Right atrium auricular region (tissue), 2 donors: Measurements from ENCODE around the gene CDC40. TPM values are rescaled to one million over a fixed set of nuclear protein-coding genes. Genes with fewer than 3 reads are reported as not detected.

Experiments
- DNase-seq: peaks from one replicate; pipeline ENCODE4 v3.0.0-alpha.2; 2019; ENCODE audit warnings: low spot score
- H3K27ac ChIP-seq, 2 donors: fragments of 200-600 bp; sonication (generic); 1 replicate in 1 of 2; 2 replicates in 1 of 2; pipeline ENCODE4 v1.5.1; 2016 to 2019
- H3K27me3 ChIP-seq, 2 donors: fragments of 200-600 bp; sonication (generic); one replicate each; pipeline versions ENCODE4 v1.5.1 to v1.6.0; 2017 to 2019
- H3K36me3 ChIP-seq: fragments of 200-600 bp; sonication (generic); one replicate; pipeline ENCODE4 v1.5.1; 2016
- H3K4me1 ChIP-seq, 2 donors: fragments of 200-600 bp; sonication (generic); one replicate each; pipeline versions ENCODE4 v1.5.1 to v1.6.0; 2017 to 2019
- H3K4me3 ChIP-seq, 2 donors: fragments of 200-600 bp; sonication (generic); 1 replicate in 1 of 2; 2 replicates in 1 of 2; pipeline ENCODE4 v1.5.1; 2017 to 2019; ENCODE audit warnings: mild to moderate bottlenecking in 1 of 2, moderate library complexity in 1 of 2
- H3K9me3 ChIP-seq, 2 donors: fragments of 200-600 bp; sonication (generic); one replicate each; pipeline ENCODE4 v1.5.1; 2019
- CTCF ChIP-seq, 2 donors: fragments of 200-600 bp; sonication (generic); IDR thresholded peaks; one replicate each; pipeline ENCODE4 v1.5.1; 2019; ENCODE audit warnings: antibody characterized with exemption in 2 of 2
- total RNA-seq, 2 donors: library from RNA; depleted of rRNA; stranded (reverse); fragments of >200 nt; gene quantifications; one replicate each; pipeline ENCODE4 v1.1.0, GENCODE V29; 2016

CDC40 gene
- total RNA-seq, 2 donors from 2014 or later: 9.9 to 10.1 TPM

GRCh38 chr6:110246900-110247546, 66.8 kb downstream of the CDC40 start:
- Histone ChIP-seq H3K9me3 (no peaks in the 10 kb centered on the region), H3K27me3 (no peaks in the 10 kb centered on the region), H3K27ac (no peak overlapping the region), H3K36me3 (no peaks in the 10 kb centered on the region), H3K4me1 (no peaks in the 10 kb centered on the region), H3K4me3 (no peak overlapping the region)
- DNase-seq: no peak
- no peak for TF ChIP-seq CTCF (IDR thresholded peaks at IDR 0.05)

GRCh38 chr6:110250058-110250457, 69.8 kb downstream of the CDC40 start:
- DNase-seq: no peak
- Histone ChIP-seq H3K4me1 (no peaks in the 10 kb centered on the region), H3K27ac (no peak overlapping the region), H3K27me3 (no peaks in the 10 kb centered on the region), H3K36me3 (no peaks in the 10 kb centered on the region), H3K4me3 (no peak overlapping the region), H3K9me3 (no peaks in the 10 kb centered on the region)
- no peak for TF ChIP-seq CTCF (IDR thresholded peaks at IDR 0.05)

- TF ChIP-seq CTCF (IDR thresholded peaks at IDR 0.05): no peak
- no peaks in the 10 kb centered on the region for H3K36me3 ChIP-seq
- H3K27me3 ChIP-seq: no peaks in the 10 kb centered on the region
- no peak overlapping the region for H3K27ac ChIP-seq
- no peaks in the 10 kb centered on the region for H3K9me3 ChIP-seq
- no peak overlapping the region for H3K4me3 ChIP-seq
- H3K4me1 ChIP-seq: no peaks in the 10 kb centered on the region
- no peak for DNase-seq
Observed at GRCh38 chr6:110250838-110251237, 70.6 kb downstream of the CDC40 start.

- DNase-seq: no peak
- H3K4me1 ChIP-seq: no peaks in the 10 kb centered on the region
Observed at GRCh38 chr6:110255211-110255750, 75.1 kb downstream of the CDC40 start.

GRCh38 chr6:110256366-110256765, 76.1 kb downstream of the CDC40 start:
- Histone ChIP-seq H3K27me3 (no peaks in the 10 kb centered on the region), H3K4me1 (no peaks in the 10 kb centered on the region), H3K36me3 (no peaks in the 10 kb centered on the region), H3K9me3 (peaks cover 0 to 9% of the 10 kb centered on the region in 2 donors), H3K27ac (no peak overlapping the region), H3K4me3 (no peak overlapping the region)
- no peak for DNase-seq
- TF ChIP-seq CTCF (IDR thresholded peaks at IDR 0.05): no peak

More at GRCh38 chr6:110255211-110255750, 75.1 kb downstream of the CDC40 start:
- Histone ChIP-seq H3K4me3 (no peak overlapping the region), H3K27ac (no peak overlapping the region), H3K27me3 (no peaks in the 10 kb centered on the region), H3K9me3 (peaks cover 0 to 7% of the 10 kb centered on the region in 2 donors), H3K36me3 (no peaks in the 10 kb centered on the region)
- TF ChIP-seq CTCF (IDR thresholded peaks at IDR 0.05): no peak

GRCh38 chr6:110265273-110265672, 85.0 kb downstream of the CDC40 start:
- H3K9me3 ChIP-seq: peaks cover 0 to 3% of the 10 kb centered on the region in 2 donors
- no peaks in the 10 kb centered on the region for H3K36me3 ChIP-seq
- no peaks in the 10 kb centered on the region for H3K27me3 ChIP-seq
- no peak overlapping the region for H3K27ac ChIP-seq
- H3K4me3 ChIP-seq: no peak overlapping the region
- no peaks in the 10 kb centered on the region for H3K4me1 ChIP-seq
- no peak for TF ChIP-seq CTCF (IDR thresholded peaks at IDR 0.05)
- no peak for DNase-seq
